OCI-LY7 (cell line): ENCODE data around the gene ZNF423. TPM values are rescaled to one million over a fixed set of nuclear protein-coding genes. Genes with fewer than 3 reads are reported as not detected.

Experiments used
- BruUV-seq: library from RNA; stranded (reverse); fragments of 400-500 nt; replicated peaks from 2 replicates; lab custom pipeline; 2021; lab: Mats Ljungman, UMichigan
- CTCF ChIA-PET: fragments of 300-600 bp; sonication (Branson Sonifier 250); formaldehyde crosslinking; loops from one replicate; lab custom pipeline; 2022; ENCODE audit warnings: antibody characterized with exemption; ENCODE audit not compliant: unreplicated experiment; lab: Charles Lee
- POLR2A ChIA-PET: fragments of 300-600 bp; sonication (Branson Sonifier 250); formaldehyde crosslinking; loops from one replicate; lab custom pipeline; 2022; ENCODE audit warnings: antibody characterized with exemption; lab: Charles Lee
- DNase-seq: peaks from one replicate; pipeline ENCODE4 v3.0.0-alpha.2; 2015; ENCODE audit warnings: low spot score
- H2AFZ ChIP-seq: fragments of 200-600 bp; sonication (generic), shearing (Covaris generic); 2 replicates; pipeline ENCODE4 v1.6.1; 2014; ENCODE audit warnings: mild to moderate bottlenecking, antibody characterized with exemption, low read length, moderate library complexity
- H3K27ac ChIP-seq: fragments of 200-600 bp; sonication (generic); 2 replicates; pipeline ENCODE4 v1.5.1; 2014; ENCODE audit warnings: mixed run types, low read depth, mild to moderate bottlenecking, moderate library complexity, low read length, inconsistent platforms; ENCODE audit not compliant: poor library complexity, severe bottlenecking
- H3K36me3 ChIP-seq: fragments of 200-600 bp; sonication (generic); 2 replicates; pipeline ENCODE4 v1.6.1; 2014; ENCODE audit warnings: mild to moderate bottlenecking, antibody characterized with exemption, low read length, moderate library complexity, mixed read lengths; ENCODE audit not compliant: insufficient read depth
- H3K4me1 ChIP-seq: fragments of 200-600 bp; sonication (generic); 2 replicates; pipeline ENCODE4 v1.5.1; 2014; ENCODE audit warnings: mild to moderate bottlenecking, low read length; ENCODE audit not compliant: insufficient read depth, poor library complexity, severe bottlenecking
- H3K4me2 ChIP-seq: fragments of 200-600 bp; sonication (generic); 2 replicates; pipeline ENCODE4 v1.6.1; 2014; ENCODE audit warnings: mild to moderate bottlenecking, low read length
- H3K4me3 ChIP-seq: fragments of 200-600 bp; sonication (generic); 2 replicates; pipeline ENCODE4 v1.5.1; 2014; ENCODE audit warnings: mild to moderate bottlenecking, low read depth, low read length; ENCODE audit not compliant: poor library complexity, severe bottlenecking
- H3K79me2 ChIP-seq: fragments of 200-600 bp; sonication (generic); 2 replicates; pipeline ENCODE4 v1.6.1; 2016; ENCODE audit warnings: low read depth, mild to moderate bottlenecking, low read length, moderate library complexity, mixed read lengths; ENCODE audit not compliant: insufficient read depth
- H3K9me2 ChIP-seq: fragments of 200-600 bp; sonication (generic); 2 replicates; pipeline ENCODE4 v1.6.1; 2016; ENCODE audit warnings: mild to moderate bottlenecking, low read length, mixed read lengths; ENCODE audit not compliant: insufficient read depth
- H3K9me3 ChIP-seq: fragments of 200-600 bp; sonication (generic); 2 replicates; pipeline ENCODE4 v1.6.1; 2014; ENCODE audit warnings: mild to moderate bottlenecking, mixed run types, low read length, mixed read lengths
- H4K20me1 ChIP-seq: fragments of 200-600 bp; sonication (generic); 2 replicates; pipeline ENCODE4 v1.6.1; 2014; ENCODE audit warnings: mild to moderate bottlenecking, antibody characterized with exemption, low read length, moderate library complexity, mixed read lengths; ENCODE audit not compliant: insufficient read depth
- EZH2phosphoT487 ChIP-seq: fragments of 200-600 bp; sonication (generic); IDR thresholded peaks from 2 replicates; pipeline ENCODE4 v1.6.1; 2018; ENCODE audit warnings: low read depth, borderline replicate concordance, mild to moderate bottlenecking, mixed run types, antibody characterized with exemption, low read length, moderate library complexity, mixed read lengths
- intact Hi-C: fragments of 100-400 bp; cut with micrococcal nuclease; formaldehyde crosslinking; loops from one replicate; pipeline ENCODE4 v1.10.0; 2022; ENCODE audit not compliant: unreplicated experiment
- total RNA-seq, 2 experiments: library from RNA; depleted of rRNA in 1 of 2; stranded (reverse); fragments of >200 nt in 1 of 2; shearing (Covaris generic) in 1 of 2; gene quantifications; 2 replicates each; pipeline ENCODE4 v1.2.3, GENCODE V29; 2014 to 2022
- TF ChIP-seq, protein P1 (sequence below): fragments of 200-600 bp; sonication (generic); conservative IDR thresholded peaks from 2 replicates; pipeline ENCODE4 v1.5.1; 2014; ENCODE audit warnings: mild to moderate bottlenecking, antibody characterized with exemption, low read length, moderate library complexity, mixed read lengths

ZNF423 gene
- total RNA-seq, 2 experiments from 2014 or later, result 0.09 to 0.13 TPM

DNA sequence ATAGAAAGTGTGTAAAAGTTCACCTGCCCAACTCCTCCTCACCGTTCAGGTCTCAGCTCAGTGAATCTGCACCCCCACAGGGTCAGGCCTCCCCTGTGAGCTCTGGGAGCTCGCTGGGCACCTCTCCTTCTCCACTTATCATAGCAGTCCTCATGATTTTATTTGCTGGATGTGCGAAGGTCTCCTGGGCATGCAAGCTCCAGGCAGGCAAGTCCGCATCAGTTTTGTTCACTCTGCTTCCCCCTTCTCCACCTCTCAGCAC lies 112.8 kb downstream of the ZNF423 start:
- H3K27ac ChIP-seq, result no peak overlapping the region
- DNase-seq, result no peak
- H3K36me3 ChIP-seq, result no peaks in the 10 kb centered on the region
- no peaks in the 10 kb centered on the region for H3K9me3 ChIP-seq
- no TSS peak for BruUV-seq
- intact Hi-C loops, result no loop called here
- no peaks in the 10 kb centered on the region for H3K9me2 ChIP-seq
- H4K20me1 ChIP-seq, result no peaks in the 10 kb centered on the region
- no peak overlapping the region for H3K4me3 ChIP-seq
- H3K4me1 ChIP-seq, result no peaks in the 10 kb centered on the region
- CTCF ChIA-PET, result no interaction called here
- no peak overlapping the region for H2AFZ ChIP-seq
- TF ChIP-seq, protein P1, sequence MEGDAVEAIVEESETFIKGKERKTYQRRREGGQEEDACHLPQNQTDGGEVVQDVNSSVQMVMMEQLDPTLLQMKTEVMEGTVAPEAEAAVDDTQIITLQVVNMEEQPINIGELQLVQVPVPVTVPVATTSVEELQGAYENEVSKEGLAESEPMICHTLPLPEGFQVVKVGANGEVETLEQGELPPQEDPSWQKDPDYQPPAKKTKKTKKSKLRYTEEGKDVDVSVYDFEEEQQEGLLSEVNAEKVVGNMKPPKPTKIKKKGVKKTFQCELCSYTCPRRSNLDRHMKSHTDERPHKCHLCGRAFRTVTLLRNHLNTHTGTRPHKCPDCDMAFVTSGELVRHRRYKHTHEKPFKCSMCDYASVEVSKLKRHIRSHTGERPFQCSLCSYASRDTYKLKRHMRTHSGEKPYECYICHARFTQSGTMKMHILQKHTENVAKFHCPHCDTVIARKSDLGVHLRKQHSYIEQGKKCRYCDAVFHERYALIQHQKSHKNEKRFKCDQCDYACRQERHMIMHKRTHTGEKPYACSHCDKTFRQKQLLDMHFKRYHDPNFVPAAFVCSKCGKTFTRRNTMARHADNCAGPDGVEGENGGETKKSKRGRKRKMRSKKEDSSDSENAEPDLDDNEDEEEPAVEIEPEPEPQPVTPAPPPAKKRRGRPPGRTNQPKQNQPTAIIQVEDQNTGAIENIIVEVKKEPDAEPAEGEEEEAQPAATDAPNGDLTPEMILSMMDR, result no peak
- TF ChIP-seq EZH2phosphoT487, result no peak
- POLR2A ChIA-PET, result interaction anchor here (0.6 kb wide), 1 partner anchor 256 kb away, joined by 3 read pairs; no protein-coding TSS in a partner anchor
- H3K4me2 ChIP-seq, result no peak overlapping the region
- no peaks in the 10 kb centered on the region for H3K79me2 ChIP-seq

DNA sequence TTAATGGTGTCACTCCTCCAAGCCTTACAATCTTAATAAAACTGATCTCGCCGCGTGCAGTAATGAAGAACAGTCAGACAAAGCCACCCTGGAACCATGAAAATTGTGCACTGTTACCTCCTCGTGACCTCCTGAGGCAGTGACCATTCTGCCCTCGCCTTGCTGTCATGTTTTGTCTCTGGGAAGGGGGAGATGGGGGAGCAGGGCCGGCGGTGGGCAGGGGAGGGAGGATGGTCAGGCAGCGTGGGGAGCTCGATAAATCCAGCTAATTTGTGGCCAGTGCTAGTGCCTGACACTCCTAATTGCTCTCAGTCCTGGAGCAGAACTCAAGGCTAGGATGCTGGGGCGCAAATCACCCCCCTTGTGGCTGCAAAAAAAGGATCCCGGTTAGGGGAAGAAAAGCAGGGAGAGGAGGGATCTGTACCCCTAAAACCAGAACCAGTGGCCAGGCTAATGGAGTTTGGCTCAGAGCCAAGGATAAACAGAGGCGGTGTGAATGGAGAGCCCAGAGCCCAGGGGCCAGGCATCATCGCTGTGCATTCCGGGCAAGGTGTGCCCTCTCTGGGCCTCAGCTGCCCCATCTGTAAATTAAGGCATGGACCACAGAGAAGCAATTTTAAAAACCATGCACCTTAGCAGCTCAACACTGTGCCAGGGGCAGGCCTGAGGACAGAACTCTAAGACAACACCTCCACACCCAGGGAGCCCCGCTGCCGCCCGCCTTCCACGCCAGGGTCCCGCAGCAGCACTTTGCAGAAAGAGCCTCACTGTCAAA lies 113.3 kb downstream of the ZNF423 start:
- Histone ChIP-seq H4K20me1 (no peaks in the 10 kb centered on the region), H3K9me2 (no peaks in the 10 kb centered on the region), H3K4me3 (no peak overlapping the region), H3K9me3 (no peaks in the 10 kb centered on the region), H3K36me3 (no peaks in the 10 kb centered on the region), H3K4me1 (no peaks in the 10 kb centered on the region), H3K27ac (no peak overlapping the region), H3K79me2 (no peaks in the 10 kb centered on the region), H3K4me2 (no peak overlapping the region), H2AFZ (no peak overlapping the region)
- BruUV-seq, result no TSS peak
- CTCF ChIA-PET, result no interaction called here
- POLR2A ChIA-PET, result interaction anchor here (0.6 kb wide), 1 partner anchor 256 kb away, joined by 3 read pairs; no protein-coding TSS in a partner anchor
- TF ChIP-seq, protein P1, result no peak
- no peak for TF ChIP-seq EZH2phosphoT487
- intact Hi-C loops, result no loop called here
- no peak for DNase-seq

DNA sequence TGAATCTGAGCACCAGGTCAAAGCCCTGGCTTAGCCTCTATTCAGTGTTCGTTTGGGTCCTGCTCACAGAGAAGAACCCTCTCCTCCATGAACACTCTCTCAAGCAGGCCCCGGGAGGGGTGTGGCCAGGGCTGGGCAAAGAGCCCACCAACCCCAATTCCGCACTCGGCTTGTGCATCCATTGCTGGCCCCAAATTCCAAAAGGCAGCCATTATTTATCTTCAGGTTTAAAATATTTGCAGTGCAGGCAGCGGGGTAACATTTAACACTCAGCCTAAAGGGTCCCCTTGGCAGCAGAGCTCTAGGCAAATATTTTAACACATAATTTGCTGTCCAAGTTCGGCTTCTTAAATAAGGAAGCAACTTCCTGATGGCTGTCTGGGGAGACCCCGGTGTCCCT lies 115.7 kb downstream of the ZNF423 start:
- no peaks in the 10 kb centered on the region for H4K20me1 ChIP-seq
- no peaks in the 10 kb centered on the region for H3K36me3 ChIP-seq
- no peaks in the 10 kb centered on the region for H3K4me1 ChIP-seq
- H3K79me2 ChIP-seq, result no peaks in the 10 kb centered on the region
- no TSS peak for BruUV-seq
- H3K4me2 ChIP-seq, result no peak overlapping the region
- no peak overlapping the region for H3K27ac ChIP-seq
- ChIA-PET CTCF (no interaction called here), POLR2A (interaction anchor here (0.7 kb wide), 1 partner anchor 1547 kb away, joined by 4 read pairs; no protein-coding TSS in a partner anchor)
- TF ChIP-seq, protein P1, result no peak
- TF ChIP-seq EZH2phosphoT487, result no peak
- DNase-seq, result no peak
- no peak overlapping the region for H2AFZ ChIP-seq
- no peaks in the 10 kb centered on the region for H3K9me2 ChIP-seq
- intact Hi-C loops, result no loop called here
- H3K9me3 ChIP-seq, result no peaks in the 10 kb centered on the region
- H3K4me3 ChIP-seq, result no peak overlapping the region
